AG04450 (cell line): ENCODE measurements around the gene SERPINA6. TPM values are rescaled to one million over a fixed set of nuclear protein-coding genes. Genes with fewer than 3 reads are reported as not detected.
"Not testable (repeated sequence)": the region's sequence is repeated elsewhere in the genome, so short reads cannot be mapped to it uniquely, and the experiment has no call there.

Experiments used
- CTCF ChIA-PET: fragments of 300-600, 350-600 bp; formaldehyde crosslinking; extraction: SDS; loops from one replicate; lab custom pipeline; 2022; ENCODE audit warnings: antibody characterized with exemption, inconsistent platforms; lab: Charles Lee
- POLR2A ChIA-PET: fragments of 350-600 bp; formaldehyde crosslinking; extraction: SDS; loops from one replicate; lab custom pipeline; 2021; ENCODE audit warnings: antibody characterized with exemption, inconsistent platforms; lab: Yijun Ruan, JAX
- DNase-seq: peaks from one replicate; pipeline ENCODE4 v3.0.0-alpha.2; 2011; ENCODE audit warnings: low read depth, low spot score
- H3K27ac ChIP-seq: one replicate; pipeline ENCODE4 v1.5.1; 2012; ENCODE audit warnings: low read depth, low read length, control low read depth
- H3K27me3 ChIP-seq: one replicate; pipeline ENCODE4 v1.6.0; 2012; ENCODE audit warnings: low read length; ENCODE audit not compliant: control insufficient read depth, insufficient read depth
- H3K4me3 ChIP-seq: 2 replicates; pipeline ENCODE4 v1.5.1; 2011; ENCODE audit warnings: mild to moderate bottlenecking, low read depth, low read length, control low read depth
- H3K9me3 ChIP-seq: 2 replicates; pipeline ENCODE4 v1.5.1; 2012; ENCODE audit warnings: low read length; ENCODE audit not compliant: control insufficient read depth, insufficient read depth
- CTCF ChIP-seq: IDR thresholded peaks from 2 replicates; pipeline ENCODE4 v1.5.1; 2011; ENCODE audit warnings: low read depth, low read length, control low read depth, inconsistent platforms
- polyA plus RNA-seq: library from polyadenylated mRNA; depleted of rRNA; stranded (reverse); fragments of >200 nt; gene quantifications from 2 replicates; pipeline ENCODE4 v1.2.3, GENCODE V29; 2011; rRNA removed

SERPINA6 gene
- polyA plus RNA-seq, 1 experiment: not detected

GRCh38 chr14:94269156-94269555, 54.0 kb downstream of the SERPINA6 start:
- ChIA-PET CTCF (interaction anchor here (1.7 kb wide), 1 partner anchor 133 kb away, joined by 6 read pairs; no protein-coding TSS in a partner anchor), POLR2A (no interaction called here)

GRCh38 chr14:94268582-94268981, 54.6 kb downstream of the SERPINA6 start:
- CTCF ChIA-PET, DNase-seq, H3K27me3 ChIP-seq, POLR2A ChIA-PET, H3K4me3 ChIP-seq, H3K9me3 ChIP-seq, H3K27ac ChIP-seq: not testable (repeated sequence)

More at GRCh38 chr14:94269156-94269555, 54.0 kb downstream of the SERPINA6 start:
- no peak for DNase-seq
- Histone ChIP-seq H3K27ac (no peak overlapping the region), H3K27me3 (no peaks in the 10 kb centered on the region), H3K9me3 (no peaks in the 10 kb centered on the region), H3K4me3 (no peak overlapping the region)
- no peak for TF ChIP-seq CTCF

- H3K9me3 ChIP-seq: no peaks in the 10 kb centered on the region
- H3K27me3 ChIP-seq: no peaks in the 10 kb centered on the region
- ChIA-PET CTCF (no interaction called here), POLR2A (interaction anchor here (0.6 kb wide), 1 partner anchor 23 kb away, joined by 3 read pairs; no protein-coding TSS in a partner anchor)
- no peak overlapping the region for H3K4me3 ChIP-seq
- DNase-seq: no peak
- TF ChIP-seq CTCF: no peak
- H3K27ac ChIP-seq: no peak overlapping the region
Measured at GRCh38 chr14:94267352-94267751, 55.8 kb downstream of the SERPINA6 start.

- H3K4me3 ChIP-seq, POLR2A ChIA-PET, CTCF ChIA-PET, H3K9me3 ChIP-seq, H3K27me3 ChIP-seq, H3K27ac ChIP-seq, DNase-seq: not testable (repeated sequence)
Measured at GRCh38 chr14:94264195-94264594, 58.9 kb downstream of the SERPINA6 start.

Other genes starting within 250 kb of the SERPINA6 start
- 145 and 159 TPM in 2 replicates for gene DDX24, start 242.1 kb downstream of the SERPINA6 start, polyA plus RNA-seq
- gene IFI27L1, start 242.0 kb downstream of the SERPINA6 start, polyA plus RNA-seq: 9.2 and 12.5 TPM in 2 replicates
- gene IFI27, start 212.6 kb downstream of the SERPINA6 start, polyA plus RNA-seq: 0.94 and 1.4 TPM in 2 replicates
- 81.9 and 122 TPM in 2 replicates for gene IFI27L2, start 193.7 kb downstream of the SERPINA6 start, polyA plus RNA-seq
- 0.60 and 0.65 TPM in 2 replicates for gene PPP4R4, start 149.0 kb downstream of the SERPINA6 start, polyA plus RNA-seq
- not detected in 2 replicates for gene SERPINA10, start 30.1 kb downstream of the SERPINA6 start, polyA plus RNA-seq
- gene SERPINA2, start 43.4 kb upstream of the SERPINA6 start, polyA plus RNA-seq: not detected in 2 replicates
- 1.7 and 1.9 TPM in 2 replicates for gene SERPINA1, start 65.3 kb upstream of the SERPINA6 start, polyA plus RNA-seq
- gene SERPINA11, start 129.5 kb upstream of the SERPINA6 start, polyA plus RNA-seq: not detected in 2 replicates
- gene SERPINA9, start 152.9 kb upstream of the SERPINA6 start, polyA plus RNA-seq: 0.05 and 0.07 TPM in 2 replicates
- gene SERPINA12, start 186.1 kb upstream of the SERPINA6 start, polyA plus RNA-seq: not detected in 2 replicates
- gene SERPINA4, start 238.1 kb upstream of the SERPINA6 start, polyA plus RNA-seq: not detected in 2 replicates